IPS DF 6.9 (cell line): ENCODE results near the gene GGPS1.
A peak's percentile ranks its signal among the peaks of the same experiment; 100 is the strongest.
"Not testable (repeated sequence)": the region's sequence is repeated elsewhere in the genome, so short reads cannot be mapped to it uniquely, and the experiment has no call there.

Source experiments
- DNase-seq: peaks from one replicate; pipeline ENCODE4 v3.0.0-alpha.2; 2013; ENCODE audit warnings: low read depth, low spot score
- H3K27ac ChIP-seq: one replicate; pipeline ENCODE4 v1.5.1; 2013; ENCODE audit warnings: low read length, control low read depth
- H3K27me3 ChIP-seq: 2 replicates; pipeline ENCODE4 v1.6.1; 2013; ENCODE audit warnings: mild to moderate bottlenecking, low read length; ENCODE audit not compliant: control insufficient read depth, insufficient read depth
- H3K36me3 ChIP-seq: 2 replicates; pipeline ENCODE4 v1.6.1; 2013; ENCODE audit warnings: low read length; ENCODE audit not compliant: control insufficient read depth, insufficient read depth
- H3K4me1 ChIP-seq: 2 replicates; pipeline ENCODE4 v1.6.1; 2013; ENCODE audit warnings: low read length; ENCODE audit not compliant: control insufficient read depth, insufficient read depth
- H3K4me3 ChIP-seq: 2 replicates; pipeline ENCODE4 v1.5.1; 2013; ENCODE audit warnings: mild to moderate bottlenecking, low read length
- H3K9me3 ChIP-seq: 2 replicates; pipeline ENCODE4 v1.6.1; 2013; ENCODE audit warnings: low read length, inconsistent platforms; ENCODE audit not compliant: control insufficient read depth, insufficient read depth
- WGBS: extraction: QIAGEN DNeasy Blood & Tissue Kit; methylation state at CpG from one replicate; pipeline ENCODE4 v1.1.7; 2013; ENCODE audit warnings: mixed read lengths, missing lambda C conversion rate; ENCODE audit not compliant: insufficient read length, insufficient coverage; 5-methylcytosine and 5-hydroxymethylcytosine counted together

GGPS1 gene

GRCh38 chr1:235367000-235367908, 38.9 kb downstream of the GGPS1 start, which contains the start of gene TBCE:
TBCE (plus strand) TSS chr1:235367427; CDS start chr1:235380050, 12,623 bp downstream.
- Histone ChIP-seq H3K27ac (no peak within 1 kb of the TSS), H3K9me3 (no peaks in the 10 kb centered on the region), H3K4me3 (peak within 1 kb of the TSS; percentile 74), H3K27me3 (no peaks in the 10 kb centered on the region), H3K4me1 (no peaks in the 10 kb centered on the region), H3K36me3 (no peaks in the 10 kb centered on the region)
- no CpG with 5 or more reads among the region's 38 CpGs for WGBS
- peak; percentile 96 for DNase-seq

- no peak for DNase-seq
- Histone ChIP-seq H3K27me3 (no peaks in the 10 kb centered on the region), H3K27ac (no peak overlapping the region), H3K4me1 (no peaks in the 10 kb centered on the region), H3K9me3 (no peaks in the 10 kb centered on the region), H3K36me3 (no peaks in the 10 kb centered on the region), H3K4me3 (no peak overlapping the region)
- WGBS = no CpG with 5 or more reads among the region's 5 CpGs
Measured at GRCh38 chr1:235368428-235368827, 40.1 kb downstream of the GGPS1 start.

GRCh38 chr1:235369802-235370201, 41.4 kb downstream of the GGPS1 start:
- WGBS = no CpG with 5 or more reads among the region's 5 CpGs
- no peak for DNase-seq
- Histone ChIP-seq H3K36me3 (no peaks in the 10 kb centered on the region), H3K27ac (no peak overlapping the region), H3K27me3 (no peaks in the 10 kb centered on the region), H3K4me3 (no peak overlapping the region), H3K9me3 (no peaks in the 10 kb centered on the region), H3K4me1 (no peaks in the 10 kb centered on the region)

- Histone ChIP-seq H3K27ac (no peak overlapping the region), H3K9me3 (no peaks in the 10 kb centered on the region)
- WGBS = no CpG with 5 or more reads among the region's 6 CpGs
Measured at GRCh38 chr1:235375919-235376605, 47.7 kb downstream of the GGPS1 start.

GRCh38 chr1:235378134-235378735, 49.9 kb downstream of the GGPS1 start:
- WGBS = no CpG with 5 or more reads among the region's 11 CpGs
- H3K4me1 ChIP-seq, DNase-seq, H3K4me3 ChIP-seq, H3K9me3 ChIP-seq, H3K27me3 ChIP-seq, H3K36me3 ChIP-seq, H3K27ac ChIP-seq: not testable (repeated sequence)

More at GRCh38 chr1:235375919-235376605, 47.7 kb downstream of the GGPS1 start:
- no peaks in the 10 kb centered on the region for H3K4me1 ChIP-seq
- DNase-seq = no peak
- H3K4me3 ChIP-seq = no peak overlapping the region
- no peaks in the 10 kb centered on the region for H3K36me3 ChIP-seq
- no peaks in the 10 kb centered on the region for H3K27me3 ChIP-seq

GRCh38 chr1:235381955-235382739, 53.8 kb downstream of the GGPS1 start:
- H3K27ac ChIP-seq, H3K27me3 ChIP-seq, H3K4me1 ChIP-seq, DNase-seq, H3K36me3 ChIP-seq, H3K4me3 ChIP-seq, H3K9me3 ChIP-seq: not testable (repeated sequence)
- WGBS = no CpG with 5 or more reads among the region's 3 CpGs

- H3K4me3 ChIP-seq, H3K27me3 ChIP-seq, DNase-seq, H3K4me1 ChIP-seq, H3K27ac ChIP-seq, H3K9me3 ChIP-seq, H3K36me3 ChIP-seq: not testable (repeated sequence)
- no CpG with 5 or more reads among the region's 1 CpG for WGBS
Measured at GRCh38 chr1:235385633-235386032, 57.3 kb downstream of the GGPS1 start.

- Histone ChIP-seq H3K27me3 (no peaks in the 10 kb centered on the region), H3K4me1 (no peaks in the 10 kb centered on the region), H3K4me3 (no peak overlapping the region), H3K9me3 (peaks cover 3% of the 10 kb centered on the region; the same call in 1 of the 2 replicates), H3K36me3 (no peaks in the 10 kb centered on the region), H3K27ac (no peak overlapping the region)
- 100% methylated on average over 2 of the region's 4 CpGs for WGBS
- DNase-seq = no peak
Measured at GRCh38 chr1:235391874-235392273, 63.5 kb downstream of the GGPS1 start.
